ENCODE measurements around the gene C6orf52.

Gene C6orf52

GRCh38 chr6:10644225-10644624 lies 50.2 kb downstream of the C6orf52 start:
- no peak for DNase-seq (ENCODE audit: low read depth)

DNA sequence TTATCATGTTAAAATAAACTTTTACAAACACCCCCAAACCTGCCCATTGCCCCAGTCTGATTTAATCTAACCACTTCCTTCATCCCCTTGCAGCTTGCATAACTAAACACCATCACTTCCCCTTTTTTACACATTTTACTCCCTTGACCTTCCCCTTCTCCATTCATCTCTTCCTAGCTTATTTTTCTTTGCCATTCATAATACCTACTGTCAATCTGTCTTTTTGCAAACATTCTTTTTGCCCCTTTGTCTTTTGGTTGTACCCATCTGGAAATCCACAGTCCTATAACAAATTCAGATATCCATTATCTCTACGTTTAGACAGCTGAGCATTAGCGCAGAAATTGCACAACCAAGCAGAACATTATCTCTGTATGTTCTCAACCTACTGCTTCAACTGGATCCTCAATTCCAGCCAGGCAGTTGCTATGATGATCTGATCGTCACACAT lies 51.2 kb downstream of the C6orf52 start:
- DNase-seq (ENCODE audit: low read depth), result no peak

- DNase-seq (ENCODE audit: low read depth), result no peak
Observed at GRCh38 chr6:10641528-10641927, 52.9 kb downstream of the C6orf52 start.

- DNase-seq (ENCODE audit: low read depth), result no peak
Observed at GRCh38 chr6:10640412-10640811, 54.0 kb downstream of the C6orf52 start.

DNA sequence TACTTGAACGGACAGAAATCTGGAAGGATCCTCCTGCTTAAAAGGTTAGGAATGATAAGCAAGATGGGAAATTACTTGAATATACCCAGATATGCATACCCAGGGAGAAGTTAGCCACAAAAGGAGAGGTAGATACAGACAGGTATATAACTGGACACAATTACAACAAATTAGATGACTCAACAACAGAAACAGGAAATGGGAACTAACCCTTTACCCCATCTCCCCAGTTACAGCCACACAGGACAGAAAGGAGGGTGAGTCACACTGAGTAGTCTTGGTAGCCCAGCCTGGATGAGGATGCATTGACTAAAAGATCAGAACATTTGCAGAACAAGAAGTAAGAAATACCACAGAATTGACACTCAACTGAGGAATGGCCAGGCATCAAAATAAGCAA lies 61.2 kb downstream of the C6orf52 start:
- DNase-seq (ENCODE audit: low read depth), result no peak

DNA sequence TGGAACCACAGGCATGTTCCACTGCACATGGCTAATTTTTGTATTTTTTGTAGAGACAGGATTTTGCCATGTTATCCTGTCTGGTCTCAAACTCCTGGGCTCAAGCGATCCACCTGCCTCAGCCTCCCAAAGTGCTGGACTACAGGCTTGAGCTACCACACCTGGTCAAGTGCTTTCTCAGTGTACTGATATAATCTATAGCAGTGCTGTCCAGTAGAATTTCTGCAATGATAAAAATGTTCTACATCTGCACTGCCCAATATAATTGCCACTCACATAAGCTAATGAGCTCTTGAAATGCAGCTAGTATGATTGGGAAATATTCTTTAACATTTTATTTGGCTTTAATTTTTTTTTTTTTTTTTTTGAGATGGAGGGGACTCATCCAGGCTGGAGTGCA lies 64.2 kb downstream of the C6orf52 start:
- no peak for DNase-seq (ENCODE audit: low read depth)

DNA sequence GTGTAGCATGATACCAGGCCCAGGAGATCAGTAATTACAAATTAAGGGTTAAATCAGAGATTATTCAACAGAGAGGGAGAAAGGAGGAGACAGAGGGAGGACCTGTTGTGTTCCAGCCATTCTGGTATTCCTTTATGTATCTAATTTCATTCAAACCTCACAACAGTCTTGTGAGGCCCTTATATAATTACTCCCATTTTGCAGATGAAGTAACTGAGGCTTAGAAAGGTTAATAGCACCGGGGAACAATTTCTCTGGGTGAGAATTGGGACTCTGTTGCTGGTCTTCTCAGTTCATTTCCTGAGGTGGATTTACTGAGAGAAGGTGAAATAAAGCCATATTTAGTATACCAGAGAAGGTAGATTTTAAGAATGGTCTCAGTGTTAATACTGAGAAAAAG lies 66.6 kb downstream of the C6orf52 start:
- DNase-seq (ENCODE audit: low read depth), result no peak

DNA sequence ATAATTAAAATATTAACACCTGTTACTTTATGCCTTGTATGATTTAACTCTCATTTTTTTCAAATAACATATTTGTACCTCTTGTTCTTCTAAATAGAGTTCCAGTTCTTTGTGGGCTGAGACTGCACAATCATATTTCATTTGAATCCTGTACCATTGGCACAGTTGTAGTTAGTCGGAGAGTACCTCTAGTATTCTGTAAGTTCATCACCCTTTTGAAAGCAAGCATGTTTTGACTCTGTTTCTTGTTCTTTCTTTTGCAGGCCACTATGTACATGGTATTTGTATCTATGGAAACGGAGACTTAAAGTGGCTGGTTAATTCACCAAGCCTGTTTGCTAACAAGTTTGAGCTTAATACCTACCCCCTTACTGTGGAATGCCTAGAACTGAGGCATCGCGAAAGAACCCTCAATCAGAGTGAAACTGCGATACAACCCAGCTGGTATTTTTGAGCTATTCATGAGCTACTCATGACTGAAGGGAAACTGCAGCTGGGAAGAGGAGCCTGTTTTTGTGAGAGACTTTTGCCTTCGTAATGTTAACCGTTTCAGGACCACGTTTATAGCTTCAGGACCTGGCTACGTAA lies 68.2 kb downstream of the C6orf52 start:
- no peak for DNase-seq (ENCODE audit: low read depth)

DNA sequence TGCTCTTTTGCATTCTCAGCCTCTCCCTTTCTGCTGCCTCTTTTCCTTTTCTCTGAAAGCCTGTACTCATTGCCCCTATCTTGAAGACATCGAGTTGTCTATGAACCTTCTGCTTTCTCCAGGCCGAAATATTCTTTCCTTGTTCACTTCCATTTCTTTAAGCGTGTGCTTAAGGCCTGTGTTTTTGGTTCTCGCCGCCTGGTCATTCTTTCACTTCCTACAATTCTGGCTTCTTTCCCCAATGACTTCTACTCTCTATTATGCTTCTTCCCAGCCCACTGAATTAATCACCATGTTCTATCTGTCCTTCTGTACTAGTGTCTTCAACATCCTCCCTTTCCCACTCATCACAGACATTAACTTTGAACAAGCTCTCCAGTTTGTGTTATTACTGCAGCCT lies 69.6 kb downstream of the C6orf52 start:
- no peak for DNase-seq (ENCODE audit: low read depth)

DNA sequence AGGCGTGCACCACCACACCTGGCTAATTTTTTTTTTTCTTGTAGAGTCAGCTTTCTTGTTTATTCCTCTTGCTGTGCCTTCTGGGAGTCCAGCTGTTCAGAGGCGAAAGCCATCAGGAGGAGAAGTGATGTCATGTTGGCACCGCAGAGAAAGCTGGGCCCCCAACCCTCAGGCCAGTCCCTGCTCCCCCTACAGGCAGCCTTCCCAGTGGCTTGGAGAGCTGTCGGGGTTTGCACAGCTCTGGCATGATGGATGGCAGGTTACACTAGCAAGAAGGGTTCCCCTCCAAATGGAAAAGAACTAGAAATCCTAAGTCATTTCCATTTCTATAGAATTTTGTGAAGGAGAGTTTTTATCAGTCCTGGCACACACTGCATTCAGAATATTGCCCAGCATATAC lies 72.6 kb downstream of the C6orf52 start:
- no peak for DNase-seq (ENCODE audit: low read depth)

Measured in stimulated activated CD8-positive, alpha-beta memory T cell treated with anti-CD3 and anti-CD28 coated beads, Interleukin-15, amount 100 ng/mL, for 1 hour (primary cell).